ENCODE measurements around the gene RBM4B. TPM values are rescaled to one million over a fixed set of nuclear protein-coding genes. Genes with fewer than 3 reads are reported as not detected.

Gene RBM4B
- total RNA-seq, 1 donor from 2014 or later = 30.2 TPM

GRCh38 chr11:66683877-66684276, 6.2 kb upstream of the RBM4B start:
- Histone ChIP-seq H3K9ac (no peak overlapping the region), H3K9me3 (ENCODE audit: low read depth) (no peaks in the 10 kb centered on the region), H3K4me1 (no peaks in the 10 kb centered on the region), H3K27ac (no peak overlapping the region), H3K36me3 (no peaks in the 10 kb centered on the region), H3F3A (ENCODE audit: low read depth) (peaks cover 13% of the 10 kb centered on the region), H3K4me2 (no peak overlapping the region), H3K79me2 (ENCODE audit: low read depth) (no peaks in the 10 kb centered on the region), H3K27me3 (no peaks in the 10 kb centered on the region), H4K20me1 (ENCODE audit: low read depth) (no peaks in the 10 kb centered on the region), H2AFZ (replicated peaks) (no peak overlapping the region), H3K4me3 (no peak overlapping the region)
- DNase-seq (ENCODE audit: low spot score) = no peak
- TF ChIP-seq, protein P1, sequence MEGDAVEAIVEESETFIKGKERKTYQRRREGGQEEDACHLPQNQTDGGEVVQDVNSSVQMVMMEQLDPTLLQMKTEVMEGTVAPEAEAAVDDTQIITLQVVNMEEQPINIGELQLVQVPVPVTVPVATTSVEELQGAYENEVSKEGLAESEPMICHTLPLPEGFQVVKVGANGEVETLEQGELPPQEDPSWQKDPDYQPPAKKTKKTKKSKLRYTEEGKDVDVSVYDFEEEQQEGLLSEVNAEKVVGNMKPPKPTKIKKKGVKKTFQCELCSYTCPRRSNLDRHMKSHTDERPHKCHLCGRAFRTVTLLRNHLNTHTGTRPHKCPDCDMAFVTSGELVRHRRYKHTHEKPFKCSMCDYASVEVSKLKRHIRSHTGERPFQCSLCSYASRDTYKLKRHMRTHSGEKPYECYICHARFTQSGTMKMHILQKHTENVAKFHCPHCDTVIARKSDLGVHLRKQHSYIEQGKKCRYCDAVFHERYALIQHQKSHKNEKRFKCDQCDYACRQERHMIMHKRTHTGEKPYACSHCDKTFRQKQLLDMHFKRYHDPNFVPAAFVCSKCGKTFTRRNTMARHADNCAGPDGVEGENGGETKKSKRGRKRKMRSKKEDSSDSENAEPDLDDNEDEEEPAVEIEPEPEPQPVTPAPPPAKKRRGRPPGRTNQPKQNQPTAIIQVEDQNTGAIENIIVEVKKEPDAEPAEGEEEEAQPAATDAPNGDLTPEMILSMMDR (IDR thresholded peaks at IDR 0.05) = no peak
- no peak for TF ChIP-seq EZH2phosphoT487 (IDR thresholded peaks at IDR 0.05)
- TF ChIP-seq EZH2 (IDR thresholded peaks at IDR 0.05) = no peak
- no peaks in the 10 kb centered on the region for H3K9me3 Mint-ChIP-seq
- H3K27me3 Mint-ChIP-seq (ENCODE audit: insufficient read depth, low read depth) = peaks cover 5% of the 10 kb centered on the region
- no peaks in the 10 kb centered on the region for H3K4me1 Mint-ChIP-seq
- H3K4me3 Mint-ChIP-seq = no peak overlapping the region
- H3K27ac Mint-ChIP-seq = no peak overlapping the region
- peaks cover 8% of the 10 kb centered on the region for H3K36me3 Mint-ChIP-seq

DNA sequence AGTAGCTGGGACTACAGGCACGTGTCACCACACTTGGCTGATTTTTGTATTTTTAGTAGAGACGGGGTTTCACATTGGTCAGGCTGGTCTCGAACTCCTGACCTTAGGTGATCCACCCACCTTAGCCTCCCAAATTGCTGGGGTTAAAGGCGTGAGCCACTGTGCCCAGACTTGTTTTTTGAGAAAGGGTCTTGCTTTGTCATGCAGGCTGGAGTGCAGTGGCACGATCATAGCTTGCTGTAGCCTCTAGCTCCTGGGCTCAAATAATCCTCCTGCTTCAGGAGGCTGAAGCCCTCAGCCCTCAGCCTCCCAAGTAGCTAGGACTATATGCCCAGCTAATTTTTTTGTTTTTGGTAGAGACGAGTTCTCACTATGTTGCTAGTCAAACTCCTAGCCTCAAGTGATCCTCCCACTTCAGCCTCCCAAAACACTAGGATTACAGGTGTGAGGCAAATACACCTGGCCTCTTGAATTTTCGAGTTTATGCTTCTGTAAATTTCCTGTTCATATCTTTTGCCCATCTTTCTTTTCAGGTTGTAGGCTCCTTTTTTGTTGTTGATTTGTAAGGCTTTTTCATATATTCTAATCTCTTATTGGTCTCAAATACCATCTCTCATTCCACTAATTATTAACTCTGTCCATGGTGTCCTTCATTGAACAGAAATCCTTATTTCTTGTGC, 3.4 kb upstream of the RBM4B start:
- Mint-ChIP-seq H3K27ac (no peak overlapping the region), H3K4me1 (peaks cover 17% of the 10 kb centered on the region), H3K9me3 (no peaks in the 10 kb centered on the region), H3K36me3 (peaks cover 11% of the 10 kb centered on the region), H3K27me3 (ENCODE audit: insufficient read depth, low read depth) (peaks cover 8% of the 10 kb centered on the region), H3K4me3 (no peak overlapping the region)
- DNase-seq (ENCODE audit: low spot score) = no peak
- H3K4me2 ChIP-seq = no peak overlapping the region
- H3K27ac ChIP-seq = no peak overlapping the region
- peaks cover 9% of the 10 kb centered on the region for H4K20me1 ChIP-seq (ENCODE audit: low read depth)
- no peak overlapping the region for H3K9ac ChIP-seq
- no peak overlapping the region for H3K4me3 ChIP-seq
- H3K27me3 ChIP-seq = no peaks in the 10 kb centered on the region
- peaks cover 12% of the 10 kb centered on the region for H3K79me2 ChIP-seq (ENCODE audit: low read depth)
- no peak overlapping the region for H2AFZ ChIP-seq (replicated peaks)
- H3F3A ChIP-seq (ENCODE audit: low read depth) = peaks cover 40% of the 10 kb centered on the region
- no peaks in the 10 kb centered on the region for H3K36me3 ChIP-seq
- H3K4me1 ChIP-seq = peaks cover 11% of the 10 kb centered on the region
- no peaks in the 10 kb centered on the region for H3K9me3 ChIP-seq (ENCODE audit: low read depth)
- no peak for TF ChIP-seq EZH2 (IDR thresholded peaks at IDR 0.05)
- TF ChIP-seq, protein P1 (IDR thresholded peaks at IDR 0.05) = no peak
- TF ChIP-seq EZH2phosphoT487 (IDR thresholded peaks at IDR 0.05) = no peak

- Mint-ChIP-seq H3K36me3 (peaks cover 20% of the 10 kb centered on the region), H3K9me3 (no peaks in the 10 kb centered on the region), H3K4me1 (peaks cover 31% of the 10 kb centered on the region), H3K4me3 (peak overlapping the region; percentile 90), H3K27me3 (ENCODE audit: insufficient read depth, low read depth) (peaks cover 5% of the 10 kb centered on the region), H3K27ac (peak overlapping the region; percentile 99)
- Histone ChIP-seq H3K36me3 (peaks cover 6% of the 10 kb centered on the region), H3K4me3 (peak overlapping the region; percentile 66), H3K9ac (peak overlapping the region; percentile 79), H4K20me1 (ENCODE audit: low read depth) (peaks cover 48% of the 10 kb centered on the region), H3K27ac (peak overlapping the region; percentile 98), H3K27me3 (no peaks in the 10 kb centered on the region), H3K4me2 (peak overlapping the region; percentile 78), H3K9me3 (ENCODE audit: low read depth) (no peaks in the 10 kb centered on the region), H2AFZ (replicated peaks) (no peak overlapping the region), H3F3A (ENCODE audit: low read depth) (peaks cover 45% of the 10 kb centered on the region), H3K4me1 (peaks cover 27% of the 10 kb centered on the region), H3K79me2 (ENCODE audit: low read depth) (peaks cover 52% of the 10 kb centered on the region)
- TF ChIP-seq, protein P1 (IDR thresholded peaks at IDR 0.05) = no peak
- TF ChIP-seq EZH2 (IDR thresholded peaks at IDR 0.05) = no peak
- no peak for TF ChIP-seq EZH2phosphoT487 (IDR thresholded peaks at IDR 0.05)
- DNase-seq (ENCODE audit: low spot score) = no peak
These were observed 622 bp downstream of the RBM4B start for GRCh38 chr11:66676931-66677598.

All from neural progenitor cell (in vitro differentiated cells).